ENCODE data around the gene UQCRHL. TPM values are rescaled to one million over a fixed set of nuclear protein-coding genes. Genes with fewer than 3 reads are reported as not detected.

UQCRHL gene
- total RNA-seq, 4 donors from 2014 or later: 1.2 to 2.4 (median 1.2) TPM

GRCh38 chr1:15785683-15786082, 21.8 kb downstream of the UQCRHL start:
- TF ChIP-seq, protein P1, sequence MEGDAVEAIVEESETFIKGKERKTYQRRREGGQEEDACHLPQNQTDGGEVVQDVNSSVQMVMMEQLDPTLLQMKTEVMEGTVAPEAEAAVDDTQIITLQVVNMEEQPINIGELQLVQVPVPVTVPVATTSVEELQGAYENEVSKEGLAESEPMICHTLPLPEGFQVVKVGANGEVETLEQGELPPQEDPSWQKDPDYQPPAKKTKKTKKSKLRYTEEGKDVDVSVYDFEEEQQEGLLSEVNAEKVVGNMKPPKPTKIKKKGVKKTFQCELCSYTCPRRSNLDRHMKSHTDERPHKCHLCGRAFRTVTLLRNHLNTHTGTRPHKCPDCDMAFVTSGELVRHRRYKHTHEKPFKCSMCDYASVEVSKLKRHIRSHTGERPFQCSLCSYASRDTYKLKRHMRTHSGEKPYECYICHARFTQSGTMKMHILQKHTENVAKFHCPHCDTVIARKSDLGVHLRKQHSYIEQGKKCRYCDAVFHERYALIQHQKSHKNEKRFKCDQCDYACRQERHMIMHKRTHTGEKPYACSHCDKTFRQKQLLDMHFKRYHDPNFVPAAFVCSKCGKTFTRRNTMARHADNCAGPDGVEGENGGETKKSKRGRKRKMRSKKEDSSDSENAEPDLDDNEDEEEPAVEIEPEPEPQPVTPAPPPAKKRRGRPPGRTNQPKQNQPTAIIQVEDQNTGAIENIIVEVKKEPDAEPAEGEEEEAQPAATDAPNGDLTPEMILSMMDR (IDR thresholded peaks at IDR 0.05 in 4 of 5, conservative IDR thresholded peaks at IDR 0.05 in 1 of 5): no peak
- TF ChIP-seq POLR2A (IDR thresholded peaks at IDR 0.05): no peak
- H3K4me1 ChIP-seq: peaks cover 0 to 3% of the 10 kb centered on the region in 2 donors
- no peaks in the 10 kb centered on the region for H3K27me3 ChIP-seq
- ATAC-seq (no peak), DNase-seq (no peak)
- intact Hi-C loops (cut with DNase I; ENCODE audit: low total_unique reads) (no loop called here), in situ Hi-C loops (cut with MboI; ENCODE audit: low sequenced_read_pairs in 4 of 4) (no loop called here)
- no peaks in the 10 kb centered on the region for H3K36me3 ChIP-seq
- H3K4me3 ChIP-seq: no peak overlapping the region
- H3K27ac ChIP-seq: no peak overlapping the region
- no peaks in the 10 kb centered on the region for H3K9me3 ChIP-seq

- no peak overlapping the region for H3K27ac ChIP-seq
- in situ Hi-C loops (cut with MboI; ENCODE audit: low sequenced_read_pairs in 4 of 4): no loop called here
- no peak for ATAC-seq
- no peak for DNase-seq
- TF ChIP-seq POLR2A (IDR thresholded peaks at IDR 0.05): no peak
- TF ChIP-seq, protein P1 (IDR thresholded peaks at IDR 0.05 in 4 of 5, conservative IDR thresholded peaks at IDR 0.05 in 1 of 5): no peak
- no peaks in the 10 kb centered on the region for H3K27me3 ChIP-seq
- intact Hi-C loops (cut with DNase I; ENCODE audit: low total_unique reads): no loop called here
- H3K36me3 ChIP-seq: no peaks in the 10 kb centered on the region
- no peak overlapping the region for H3K4me3 ChIP-seq
- no peaks in the 10 kb centered on the region for H3K9me3 ChIP-seq
- no peaks in the 10 kb centered on the region for H3K4me1 ChIP-seq
These were observed 29.3 kb downstream of the UQCRHL start for GRCh38 chr1:15777909-15778707.

- Histone ChIP-seq H3K36me3 (no peaks in the 10 kb centered on the region), H3K4me3 (no peak overlapping the region), H3K27me3 (no peaks in the 10 kb centered on the region), H3K4me1 (no peaks in the 10 kb centered on the region), H3K27ac (no peak overlapping the region), H3K9me3 (no peaks in the 10 kb centered on the region)
- no peak for TF ChIP-seq POLR2A (IDR thresholded peaks at IDR 0.05)
- no peak for ATAC-seq
- no peak for DNase-seq
- intact Hi-C loops (cut with DNase I; ENCODE audit: low total_unique reads) (no loop called here), in situ Hi-C loops (cut with MboI; ENCODE audit: low sequenced_read_pairs in 4 of 4) (no loop called here)
These were observed 31.7 kb downstream of the UQCRHL start for GRCh38 chr1:15775706-15776105.

GRCh38 chr1:15771836-15772515, 35.5 kb downstream of the UQCRHL start:
- intact Hi-C loops (cut with DNase I; ENCODE audit: low total_unique reads): no loop called here
- no peaks in the 10 kb centered on the region for H3K36me3 ChIP-seq
- no peak for ATAC-seq
- H3K4me1 ChIP-seq: no peaks in the 10 kb centered on the region
- DNase-seq: no peak
- no peak overlapping the region for H3K27ac ChIP-seq
- TF ChIP-seq, protein P1 (IDR thresholded peaks at IDR 0.05 in 4 of 5, conservative IDR thresholded peaks at IDR 0.05 in 1 of 5): no peak
- no peak for TF ChIP-seq POLR2A (IDR thresholded peaks at IDR 0.05)
- in situ Hi-C loops (cut with MboI; ENCODE audit: low sequenced_read_pairs in 4 of 4): no loop called here
- H3K9me3 ChIP-seq: no peaks in the 10 kb centered on the region
- no peak overlapping the region for H3K4me3 ChIP-seq
- no peaks in the 10 kb centered on the region for H3K27me3 ChIP-seq

DNA sequence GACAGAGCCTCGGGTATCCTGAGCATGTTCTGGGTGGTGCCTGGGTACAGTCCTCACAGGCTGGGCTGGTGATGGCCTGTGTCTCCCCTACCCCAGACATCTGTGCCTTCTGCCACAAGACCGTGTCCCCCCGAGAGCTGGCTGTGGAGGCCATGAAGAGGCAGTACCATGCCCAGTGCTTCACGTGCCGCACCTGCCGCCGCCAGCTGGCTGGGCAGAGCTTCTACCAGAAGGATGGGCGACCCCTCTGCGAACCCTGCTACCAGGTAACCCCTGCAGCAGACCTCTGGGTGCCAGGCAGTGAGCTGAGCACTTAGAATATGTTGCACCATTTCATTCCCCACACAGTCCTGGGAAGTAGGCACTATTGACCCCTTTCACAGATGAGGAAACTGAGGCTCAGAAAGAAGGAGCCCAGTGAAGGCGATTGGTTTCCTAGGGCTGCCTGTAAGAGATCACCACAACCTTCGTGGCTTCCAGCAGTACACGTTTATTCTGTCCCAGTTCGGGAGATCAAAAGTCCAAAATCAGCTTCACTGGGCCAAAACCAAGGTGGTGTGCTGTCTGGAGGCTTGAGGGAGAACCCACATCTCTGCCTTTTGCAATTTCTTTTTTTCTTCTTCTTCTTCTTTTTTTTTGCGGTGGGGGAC, 37.0 kb downstream of the UQCRHL start:
- intact Hi-C loops (cut with DNase I; ENCODE audit: low total_unique reads) (no loop called here), in situ Hi-C loops (cut with MboI; ENCODE audit: low sequenced_read_pairs in 4 of 4) (no loop called here)
- no peak for ATAC-seq
- no peaks in the 10 kb centered on the region for H3K36me3 ChIP-seq
- H3K27ac ChIP-seq: no peak overlapping the region
- H3K4me3 ChIP-seq: no peak overlapping the region
- TF ChIP-seq, protein P1 (IDR thresholded peaks at IDR 0.05 in 4 of 5, conservative IDR thresholded peaks at IDR 0.05 in 1 of 5): no peak
- TF ChIP-seq POLR2A (IDR thresholded peaks at IDR 0.05): no peak
- DNase-seq: no peak
- no peaks in the 10 kb centered on the region for H3K27me3 ChIP-seq
- no peaks in the 10 kb centered on the region for H3K9me3 ChIP-seq
- no peaks in the 10 kb centered on the region for H3K4me1 ChIP-seq
